Activated naive CD4-positive, alpha-beta T cell treated with anti-CD3 and anti-CD28 coated beads for 36 hours (primary cell): ENCODE measurements around the gene TUBB8. TPM values are rescaled to one million over a fixed set of nuclear protein-coding genes. Genes with fewer than 3 reads are reported as not detected.
"Not testable (repeated sequence)": the region's sequence is repeated elsewhere in the genome, so short reads cannot be mapped to it uniquely, and the experiment has no call there.

Source experiments
- CTCF ChIA-PET: fragments of 350-600 bp; sonication (Branson Sonifier 250); formaldehyde crosslinking; loops from one replicate; lab custom pipeline; 2021; ENCODE audit warnings: antibody characterized with exemption; lab: Charles Lee
- DNase-seq: peaks from one replicate; pipeline ENCODE4 v3.0.0-alpha.2; 2020
- H3K27ac Mint-ChIP-seq: one replicate; pipeline ENCODE4 v1.8.0; 2021; ENCODE audit warnings: mild to moderate bottlenecking, mixed read lengths
- H3K27me3 Mint-ChIP-seq: one replicate; pipeline ENCODE4 v1.8.0; 2021; ENCODE audit warnings: low read depth, mixed read lengths
- H3K36me3 Mint-ChIP-seq: one replicate; pipeline ENCODE4 v1.8.0; 2021; ENCODE audit warnings: low read depth, mixed read lengths
- H3K4me1 Mint-ChIP-seq: one replicate; pipeline ENCODE4 v1.8.0; 2021; ENCODE audit warnings: low read depth, mixed read lengths
- H3K4me3 Mint-ChIP-seq: one replicate; pipeline ENCODE4 v1.8.0; 2021; ENCODE audit warnings: mild to moderate bottlenecking, moderate library complexity, mixed read lengths
- H3K9me3 Mint-ChIP-seq: one replicate; pipeline ENCODE4 v1.8.0; 2021; ENCODE audit warnings: mixed read lengths
- intact Hi-C: fragments of 100-400 bp; cut with micrococcal nuclease; formaldehyde crosslinking; loops from one replicate; pipeline ENCODE4 v1.15.1; 2023
- total RNA-seq, 2 experiments: library from RNA; stranded (reverse); gene quantifications; one replicate each; pipeline ENCODE4 v1.2.3, GENCODE V29; 2021

Gene TUBB8
- total RNA-seq, 2 experiments from 2014 or later = not detected

DNA sequence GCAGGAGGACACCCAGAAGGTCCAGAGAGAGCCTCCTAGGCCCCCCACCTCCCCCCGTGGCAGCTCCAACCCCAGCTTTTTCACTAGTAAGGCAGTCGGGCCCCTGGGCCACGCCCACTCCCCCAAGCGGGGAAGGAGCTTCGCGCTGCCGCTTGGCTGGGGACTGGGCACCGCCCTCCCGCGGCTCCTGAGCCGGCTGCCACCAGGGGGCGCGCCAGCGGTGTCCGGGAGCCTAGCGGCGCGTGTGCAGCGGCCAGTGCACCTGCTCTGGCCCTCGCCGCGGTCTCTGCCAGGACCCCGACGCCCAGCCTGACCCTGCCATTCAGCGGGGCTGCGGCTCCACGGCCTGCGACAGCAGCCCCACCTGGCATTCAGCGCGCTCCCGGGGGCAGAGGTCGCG lies 37.8 kb downstream of the TUBB8 start:
- CTCF ChIA-PET, H3K27ac Mint-ChIP-seq: not testable (repeated sequence)

DNA sequence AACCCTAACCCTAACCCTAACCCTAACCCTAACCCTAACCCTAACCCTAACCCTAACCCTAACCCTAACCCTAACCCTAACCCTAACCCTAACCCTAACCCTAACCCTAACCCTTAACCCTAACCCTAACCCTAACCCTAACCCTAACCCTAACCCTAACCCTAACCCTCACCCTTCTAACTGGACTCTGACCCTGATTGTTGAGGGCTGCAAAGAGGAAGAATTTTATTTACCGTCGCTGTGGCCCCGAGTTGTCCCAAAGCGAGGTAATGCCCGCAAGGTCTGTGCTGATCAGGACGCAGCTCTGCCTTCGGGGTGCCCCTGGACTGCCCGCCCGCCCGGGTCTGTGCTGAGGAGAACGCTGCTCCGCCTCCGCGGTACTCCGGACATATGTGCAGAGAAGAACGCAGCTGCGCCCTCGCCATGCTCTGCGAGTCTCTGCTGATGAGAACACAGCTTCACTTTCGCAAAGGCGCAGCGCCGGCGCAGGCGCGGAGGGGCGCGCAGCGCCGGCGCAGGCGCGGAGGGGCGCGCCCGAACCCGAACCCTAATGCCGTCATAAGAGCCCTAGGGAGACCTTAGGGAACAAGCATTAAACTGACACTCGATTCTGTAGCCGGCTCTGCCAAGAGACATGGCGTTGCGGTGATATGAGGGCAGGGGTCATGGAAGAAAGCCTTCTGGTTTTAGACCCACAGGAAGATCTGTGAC lies 38.7 kb downstream of the TUBB8 start:
- H3K27ac Mint-ChIP-seq, intact Hi-C loops, CTCF ChIA-PET, H3K4me3 Mint-ChIP-seq, H3K36me3 Mint-ChIP-seq, H3K4me1 Mint-ChIP-seq, H3K9me3 Mint-ChIP-seq, DNase-seq, H3K27me3 Mint-ChIP-seq: not testable (repeated sequence)

More for the DNA sequence above, 37.8 kb downstream of the TUBB8 start:
- H3K27me3 Mint-ChIP-seq, DNase-seq, H3K36me3 Mint-ChIP-seq, H3K9me3 Mint-ChIP-seq, H3K4me1 Mint-ChIP-seq, H3K4me3 Mint-ChIP-seq, intact Hi-C loops: not testable (repeated sequence)

Other genes with a start within 250 kb of the TUBB8 start
- 10 to 100 TPM; 10.1 to 11.0 TPM for gene ZMYND11, start 86.2 kb upstream of the TUBB8 start, total RNA-seq